Measurements from ENCODE around the gene PDE7B.

The PDE7B gene

GRCh38 chr6:136007345-136007744 lies 155.8 kb downstream of the PDE7B start:
- H3K4me1 ChIP-seq (ENCODE audit: insufficient read depth, low read length, severe bottlenecking) = no peaks in the 10 kb centered on the region
- no peak overlapping the region for H3K4me3 ChIP-seq (ENCODE audit: low read depth, low read length, poor library complexity, severe bottlenecking)
- no peaks in the 10 kb centered on the region for H3K9me2 ChIP-seq (ENCODE audit: low read depth, low read length)
- H3F3A ChIP-seq (ENCODE audit: insufficient read depth, low read length) = no peaks in the 10 kb centered on the region
- no peak overlapping the region for H2AFZ ChIP-seq (ENCODE audit: low read length)
- H3K4me2 ChIP-seq (ENCODE audit: low read length) = no peak overlapping the region
- H3K9ac ChIP-seq (ENCODE audit: low read length) = no peak overlapping the region
- H3K9me3 ChIP-seq (ENCODE audit: low read length) = no peaks in the 10 kb centered on the region
- no peaks in the 10 kb centered on the region for H3K79me2 ChIP-seq (ENCODE audit: insufficient read depth, low read length)
- H3K27ac ChIP-seq (ENCODE audit: low read depth, low read length, poor library complexity, severe bottlenecking) = no peak overlapping the region
- H3K27me3 ChIP-seq (ENCODE audit: insufficient read depth, low read length) = no peaks in the 10 kb centered on the region
- H4K20me1 ChIP-seq (ENCODE audit: insufficient read depth, low read length) = no peaks in the 10 kb centered on the region
- H3K36me3 ChIP-seq (ENCODE audit: insufficient read depth, low read length) = no peaks in the 10 kb centered on the region
- TF ChIP-seq CTCF (IDR thresholded peaks at IDR 0.05; ENCODE audit: low read length) = no peak
- TF ChIP-seq EZH2 (IDR thresholded peaks at IDR 0.05; ENCODE audit: borderline replicate concordance, low read length) = no peak

- no peak overlapping the region for H3K27ac ChIP-seq (ENCODE audit: low read depth, low read length, poor library complexity, severe bottlenecking)
- H3K4me2 ChIP-seq (ENCODE audit: low read length) = no peak overlapping the region
- no peaks in the 10 kb centered on the region for H3K79me2 ChIP-seq (ENCODE audit: insufficient read depth, low read length)
- no peaks in the 10 kb centered on the region for H3F3A ChIP-seq (ENCODE audit: insufficient read depth, low read length)
- no peak overlapping the region for H3K9ac ChIP-seq (ENCODE audit: low read length)
- H3K27me3 ChIP-seq (ENCODE audit: insufficient read depth, low read length) = no peaks in the 10 kb centered on the region
- H3K9me2 ChIP-seq (ENCODE audit: low read depth, low read length) = no peaks in the 10 kb centered on the region
- H3K4me3 ChIP-seq (ENCODE audit: low read depth, low read length, poor library complexity, severe bottlenecking) = no peak overlapping the region
- H4K20me1 ChIP-seq (ENCODE audit: insufficient read depth, low read length) = no peaks in the 10 kb centered on the region
- H2AFZ ChIP-seq (ENCODE audit: low read length) = no peak overlapping the region
- TF ChIP-seq EZH2 (IDR thresholded peaks at IDR 0.05; ENCODE audit: borderline replicate concordance, low read length) (no peak), CTCF (IDR thresholded peaks at IDR 0.05; ENCODE audit: low read length) (no peak)
- no peaks in the 10 kb centered on the region for H3K4me1 ChIP-seq (ENCODE audit: insufficient read depth, low read length, severe bottlenecking)
- H3K36me3 ChIP-seq (ENCODE audit: insufficient read depth, low read length) = no peaks in the 10 kb centered on the region
- no peaks in the 10 kb centered on the region for H3K9me3 ChIP-seq (ENCODE audit: low read length)
These were observed 160.0 kb downstream of the PDE7B start for GRCh38 chr6:136011475-136011874.

- Histone ChIP-seq H3K4me2 (ENCODE audit: low read length) (no peak overlapping the region), H3K36me3 (ENCODE audit: insufficient read depth, low read length) (no peaks in the 10 kb centered on the region), H3K27ac (ENCODE audit: low read depth, low read length, poor library complexity, severe bottlenecking) (no peak overlapping the region), H3K9me3 (ENCODE audit: low read length) (no peaks in the 10 kb centered on the region), H3K4me1 (ENCODE audit: insufficient read depth, low read length, severe bottlenecking) (no peaks in the 10 kb centered on the region), H3K27me3 (ENCODE audit: insufficient read depth, low read length) (no peaks in the 10 kb centered on the region), H4K20me1 (ENCODE audit: insufficient read depth, low read length) (no peaks in the 10 kb centered on the region), H3K4me3 (ENCODE audit: low read depth, low read length, poor library complexity, severe bottlenecking) (no peak overlapping the region), H2AFZ (ENCODE audit: low read length) (no peak overlapping the region), H3F3A (ENCODE audit: insufficient read depth, low read length) (no peaks in the 10 kb centered on the region), H3K79me2 (ENCODE audit: insufficient read depth, low read length) (no peaks in the 10 kb centered on the region), H3K9ac (ENCODE audit: low read length) (no peak overlapping the region), H3K9me2 (ENCODE audit: low read depth, low read length) (no peaks in the 10 kb centered on the region)
- no peak for TF ChIP-seq CTCF (IDR thresholded peaks at IDR 0.05; ENCODE audit: low read length)
- no peak for TF ChIP-seq EZH2 (IDR thresholded peaks at IDR 0.05; ENCODE audit: borderline replicate concordance, low read length)
These were observed 160.8 kb downstream of the PDE7B start for GRCh38 chr6:136012198-136012887.

All from OCI-LY1 (cell line).